GM10266 (cell line): ENCODE results near the gene GBP5.

Experiments
- DNase-seq: peaks from one replicate; pipeline ENCODE4 v3.0.0; 2012; ENCODE audit errors: extremely low spot score
- CTCF ChIP-seq: IDR thresholded peaks from 2 replicates; pipeline ENCODE4 v1.5.1; 2012; ENCODE audit warnings: mild to moderate bottlenecking, low read depth; ENCODE audit not compliant: control insufficient read depth, insufficient read depth; ENCODE audit errors: missing control alignments

The GBP5 gene

GRCh38 chr1:89306273-89306672 lies 33.6 kb upstream of the GBP5 start:
- TF ChIP-seq CTCF = no peak

GRCh38 chr1:89305493-89305892 lies 32.8 kb upstream of the GBP5 start:
- TF ChIP-seq CTCF = no peak
- no peak for DNase-seq

More at GRCh38 chr1:89306273-89306672, 33.6 kb upstream of the GBP5 start:
- DNase-seq = no peak

GRCh38 chr1:89304572-89305230 lies 32.0 kb upstream of the GBP5 start:
- no peak for DNase-seq
- no peak for TF ChIP-seq CTCF

- no peak for TF ChIP-seq CTCF
- no peak for DNase-seq
These were observed 30.2 kb upstream of the GBP5 start for GRCh38 chr1:89302697-89303332.

- peak; percentile 44 for DNase-seq
These were observed 27.2 kb upstream of the GBP5 start for GRCh38 chr1:89299739-89300463.

- peak; percentile 27 for DNase-seq
- no peak for TF ChIP-seq CTCF
These were observed 25.8 kb upstream of the GBP5 start for GRCh38 chr1:89298461-89298860.

GRCh38 chr1:89295187-89295586 lies 22.5 kb upstream of the GBP5 start:
- no peak for DNase-seq
- no peak for TF ChIP-seq CTCF
